Mesenteric fat pad (tissue), 1 donor: Measurements from ENCODE around the gene METTL13. TPM values are rescaled to one million over a fixed set of nuclear protein-coding genes. Genes with fewer than 3 reads are reported as not detected.

Experiments
- DNase-seq: peaks from one replicate; pipeline ENCODE4 v3.0.0-alpha.2; 2020; ENCODE audit warnings: low spot score
- total RNA-seq: library from RNA; stranded (reverse); fragmentation: NEBNext Ultra II Directional; extraction: Animal tissue kit (Norgen Biotek cat#: 25700); gene quantifications from one replicate; pipeline ENCODE4 v1.2.1, GENCODE V29; 2021
- donor health status: DM: yes; HTN: yes; CAD: no.

METTL13 gene
- total RNA-seq, 1 donor from 2014 or later = 22.1 TPM

GRCh38 chr1:171801487-171801891 lies 20.0 kb downstream of the METTL13 start:
- no peak for DNase-seq

GRCh38 chr1:171802207-171802606 lies 20.7 kb downstream of the METTL13 start:
- no peak for DNase-seq

- DNase-seq = no peak
Measured at GRCh38 chr1:171803045-171803444, 21.6 kb downstream of the METTL13 start.

- no peak for DNase-seq
Measured at GRCh38 chr1:171803461-171804022, 22.1 kb downstream of the METTL13 start.

GRCh38 chr1:171805395-171806115 lies 24.1 kb downstream of the METTL13 start:
- DNase-seq = no peak

GRCh38 chr1:171807556-171807955 lies 26.1 kb downstream of the METTL13 start:
- DNase-seq = no peak

- DNase-seq = no peak
Measured at GRCh38 chr1:171809834-171810233, 28.4 kb downstream of the METTL13 start.

- no peak for DNase-seq
Measured at GRCh38 chr1:171811672-171812071, 30.2 kb downstream of the METTL13 start.

GRCh38 chr1:171814692-171815091 lies 33.2 kb downstream of the METTL13 start:
- no peak for DNase-seq

- DNase-seq = no peak
Measured at GRCh38 chr1:171816300-171816901, 34.9 kb downstream of the METTL13 start.

- no peak for DNase-seq
Measured at GRCh38 chr1:171817511-171818265, 36.2 kb downstream of the METTL13 start.

- DNase-seq = no peak
Measured at GRCh38 chr1:171819946-171820345, 38.5 kb downstream of the METTL13 start.

- DNase-seq = no peak
Measured at GRCh38 chr1:171826973-171827372, 45.5 kb downstream of the METTL13 start.

GRCh38 chr1:171828794-171829193 lies 47.3 kb downstream of the METTL13 start:
- no peak for DNase-seq

- DNase-seq = no peak
Measured at GRCh38 chr1:171833091-171833825, 51.8 kb downstream of the METTL13 start.

GRCh38 chr1:171834821-171835220 lies 53.4 kb downstream of the METTL13 start:
- DNase-seq = no peak

GRCh38 chr1:171835891-171836290 lies 54.4 kb downstream of the METTL13 start:
- DNase-seq = no peak

GRCh38 chr1:171841050-171841910 lies 59.8 kb downstream of the METTL13 start, which contains the start of gene DNM3:
Gene DNM3, plus strand, starts transcription at chr1:171841498. Its CDS starts 159 bp downstream, at chr1:171841657.
- DNase-seq = peak; percentile 94

GRCh38 chr1:171841931-171842761 lies 60.7 kb downstream of the METTL13 start:
- DNase-seq = no peak
